SHP77 treated with DMSO at 0.1 percent for 48 hours (cell line): Measurements from ENCODE around the gene RASA3.
"Not testable (repeated sequence)": the region's sequence is repeated elsewhere in the genome, so short reads cannot be mapped to it uniquely, and the experiment has no call there.

Experiments used
- DNase-seq: peaks from one replicate; lab custom pipeline; 2025; lab: John Stamatoyannopoulos, UW

The RASA3 gene

DNA sequence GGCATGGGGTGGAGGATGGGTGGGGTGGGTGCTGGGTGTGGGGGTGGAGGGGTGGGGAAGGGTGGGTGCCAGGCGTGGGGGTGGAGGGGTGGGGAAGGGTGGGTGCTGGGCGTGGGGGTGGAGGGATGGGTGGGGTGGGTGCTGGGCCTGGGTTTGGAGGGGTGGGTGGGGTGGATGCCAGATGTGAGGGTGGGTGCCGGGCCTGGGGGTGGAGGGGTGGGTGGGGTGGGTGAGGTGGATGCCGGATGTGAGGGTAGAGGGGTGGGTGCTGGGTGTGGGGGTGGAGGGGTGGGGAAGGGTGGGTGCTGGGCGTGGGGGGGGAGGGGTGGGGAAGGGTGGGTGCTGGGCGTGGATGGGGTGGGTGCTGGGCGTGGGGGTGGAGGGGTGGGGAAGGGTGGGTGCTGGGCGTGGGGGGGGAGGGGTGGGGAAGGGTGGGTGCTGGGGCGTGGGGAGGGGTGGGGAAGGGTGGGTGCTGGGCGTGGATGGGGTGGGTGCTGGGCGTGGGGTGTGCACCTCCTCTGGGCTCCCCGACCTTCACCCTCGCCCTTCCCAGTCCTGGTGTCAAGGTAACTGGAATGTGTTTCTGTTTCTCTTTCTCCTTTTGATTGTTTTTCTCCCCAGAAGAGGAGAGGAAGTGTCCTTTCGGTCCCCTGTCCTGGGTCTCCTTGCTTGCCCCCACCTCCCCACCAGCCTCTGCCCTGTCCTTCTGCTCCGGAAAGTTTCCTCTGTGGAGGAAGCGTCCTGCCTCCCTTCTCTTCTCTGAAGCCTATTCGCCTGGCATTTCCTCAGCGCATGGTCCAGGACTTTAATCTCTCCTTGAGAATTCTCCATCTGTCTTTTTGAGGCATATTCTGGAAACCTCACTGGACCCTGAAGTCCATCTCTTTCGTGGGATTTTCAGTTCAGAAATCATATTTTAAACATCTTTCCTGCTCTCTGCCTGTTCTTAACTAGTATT, 23.8 kb upstream of the RASA3 start:
- DNase-seq = no peak

DNA sequence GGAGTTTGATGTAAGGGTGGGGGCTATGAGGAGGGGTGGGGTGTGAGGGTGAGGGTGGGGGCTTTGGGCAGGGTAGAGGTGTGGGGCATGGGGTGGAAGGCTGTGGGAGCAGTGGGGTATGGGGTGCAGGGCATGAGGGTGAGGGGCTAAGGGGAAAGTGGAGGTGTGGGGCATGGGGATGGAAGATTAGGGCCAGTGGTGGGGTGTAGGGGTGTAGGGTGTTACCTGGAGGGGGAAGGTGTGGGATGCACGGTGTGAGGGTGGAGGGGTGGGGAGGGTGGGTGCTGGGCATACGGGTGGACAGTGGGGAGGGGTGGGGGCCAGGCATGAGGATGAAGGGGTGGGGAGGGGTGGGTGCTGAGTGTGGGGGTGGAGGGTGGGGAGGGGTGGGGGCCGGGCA, 22.9 kb upstream of the RASA3 start:
- no peak for DNase-seq

DNA sequence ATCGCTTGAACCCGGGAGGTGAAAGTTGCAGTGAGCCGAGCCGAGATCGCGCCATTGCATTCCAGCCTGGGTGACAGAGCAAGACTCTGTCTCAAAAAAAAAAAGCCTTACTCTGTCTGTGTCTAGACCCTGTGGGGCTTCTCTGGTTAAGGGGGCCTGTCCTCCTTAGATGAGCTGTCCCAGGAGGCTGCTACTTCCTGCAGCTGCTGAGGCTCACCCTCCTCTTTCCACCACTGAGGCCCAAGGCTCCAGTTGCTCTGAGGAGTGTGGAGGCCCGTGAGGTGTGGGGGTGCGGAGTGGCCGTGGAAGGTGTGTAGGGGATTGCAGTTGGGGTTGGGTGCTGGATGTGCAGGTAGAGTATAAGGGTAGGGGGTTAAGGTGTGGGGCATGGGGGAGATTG, 22.1 kb upstream of the RASA3 start:
- DNase-seq = no peak

DNA sequence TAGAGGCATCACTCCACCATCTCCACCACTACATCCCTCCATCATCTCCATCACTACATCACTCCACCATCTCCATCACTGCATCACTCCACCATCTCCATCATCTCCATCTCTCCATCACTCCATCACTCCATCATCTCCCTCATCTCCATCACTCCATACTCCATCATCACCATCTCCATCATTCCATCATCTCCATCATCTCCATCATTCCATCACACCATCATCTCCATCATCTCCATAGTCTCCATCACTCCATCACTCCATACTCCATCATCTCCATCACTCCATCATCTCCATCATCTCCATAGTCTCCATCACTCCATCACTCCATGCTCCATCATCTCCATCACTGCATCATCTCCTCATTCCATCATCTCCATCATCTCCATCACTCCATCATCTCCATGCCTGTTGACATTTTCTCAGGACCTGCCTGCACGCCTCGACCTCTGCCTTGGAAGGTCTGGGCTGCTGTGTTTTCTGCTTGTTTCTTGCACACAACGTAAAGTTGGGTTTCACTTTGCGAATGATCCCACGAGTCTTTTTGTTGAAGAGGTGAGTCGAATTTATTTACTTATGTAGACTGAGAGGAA, 21.2 kb upstream of the RASA3 start:
- no peak for DNase-seq

DNA sequence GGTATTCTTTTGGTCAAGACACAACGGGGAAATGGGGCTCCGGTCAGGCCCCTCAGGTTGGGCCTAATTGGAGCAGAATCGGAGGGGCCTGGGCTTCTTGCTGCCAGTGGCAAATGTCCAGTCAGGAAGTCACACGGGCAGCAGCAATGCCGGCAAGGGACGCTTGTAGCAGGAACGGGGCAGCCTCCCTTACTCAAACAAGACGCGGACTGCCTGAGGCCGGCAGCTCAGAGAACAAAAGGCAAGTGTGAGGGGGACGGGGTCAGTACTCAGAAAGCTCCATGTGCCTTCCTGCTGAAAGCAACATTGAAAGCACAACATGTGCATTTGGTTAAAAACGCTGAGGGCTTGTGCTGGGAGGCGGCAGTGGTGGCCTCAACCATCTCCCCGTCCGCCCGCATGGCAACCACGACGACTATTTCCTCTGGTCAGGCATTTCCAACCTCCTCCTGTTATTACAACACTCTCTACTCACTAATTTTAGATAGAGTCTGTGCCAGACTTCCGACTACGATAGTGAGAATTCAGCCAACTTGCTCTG, 20.5 kb upstream of the RASA3 start:
- no peak for DNase-seq

DNA sequence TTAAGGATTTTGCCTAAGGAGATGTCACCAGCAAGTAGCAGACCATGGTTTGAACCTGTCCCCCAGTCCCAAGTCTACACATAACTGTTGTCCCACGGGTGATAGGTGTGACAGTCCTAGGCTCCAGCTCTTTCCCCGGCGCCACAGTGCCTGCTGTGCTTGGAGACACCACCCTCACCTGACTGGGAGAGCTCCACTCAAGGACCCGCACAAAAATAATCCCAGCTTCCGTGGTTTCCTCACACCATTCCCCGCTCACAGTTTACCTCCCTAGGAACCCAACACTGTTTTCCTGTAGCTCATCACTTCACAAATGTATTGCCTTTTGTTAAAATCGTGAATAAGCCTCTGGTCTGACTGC, 19.8 kb upstream of the RASA3 start:
- DNase-seq = no peak

DNA sequence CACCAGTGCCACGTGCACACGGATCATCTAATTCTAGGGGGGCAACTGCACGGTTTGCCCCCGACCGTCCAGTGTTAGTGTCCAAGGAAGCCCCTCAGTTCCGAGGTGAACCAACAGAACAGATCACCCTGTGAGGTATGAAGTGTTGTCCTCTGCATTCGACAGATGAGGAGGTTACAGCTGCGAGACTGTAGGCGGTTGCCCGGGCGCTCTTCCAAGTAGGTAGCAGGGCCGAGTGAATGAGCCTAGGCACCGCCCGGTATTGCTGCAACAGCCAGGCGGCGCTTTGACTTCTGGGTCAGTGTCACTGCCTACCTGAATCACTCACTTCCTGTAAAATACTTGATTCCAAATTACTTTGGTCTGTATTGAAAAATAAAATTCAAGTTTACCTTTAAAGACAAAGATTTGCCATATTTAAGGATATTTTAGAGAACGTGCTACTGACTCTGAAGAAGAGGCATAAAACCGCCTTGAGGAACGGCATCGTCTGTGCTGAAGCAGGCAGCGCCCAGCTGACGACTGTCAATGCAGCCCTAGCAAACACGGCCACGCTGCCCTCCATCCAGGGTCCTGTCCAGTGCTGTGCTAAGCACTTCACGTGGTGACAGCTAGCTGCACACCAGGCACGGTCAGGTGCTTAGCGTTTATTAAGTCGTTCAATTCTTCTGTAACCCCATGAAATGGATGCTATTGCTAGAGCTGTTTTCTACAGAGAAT, 19.3 kb upstream of the RASA3 start:
- DNase-seq = peak; percentile 90

DNA sequence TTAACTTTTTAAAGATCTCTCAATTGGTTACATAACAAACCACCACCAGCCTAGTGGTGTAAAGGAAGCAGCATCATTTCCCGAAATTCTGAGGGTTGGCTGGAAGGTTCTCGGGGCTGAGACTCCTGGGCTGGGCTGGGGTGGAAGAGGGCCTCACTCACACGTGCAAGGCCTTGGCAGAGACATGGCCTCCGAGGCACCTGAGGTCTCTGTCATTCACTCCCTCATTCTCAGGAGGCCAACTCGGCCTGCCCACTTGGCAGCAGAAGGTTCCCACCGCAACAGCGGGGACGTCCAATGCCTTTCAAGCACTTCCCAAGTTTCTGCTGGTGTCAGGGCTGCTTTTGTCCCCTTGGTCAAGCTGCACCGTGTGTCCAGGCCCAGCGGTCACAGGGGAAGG, 18.6 kb upstream of the RASA3 start:
- no peak for DNase-seq

DNA sequence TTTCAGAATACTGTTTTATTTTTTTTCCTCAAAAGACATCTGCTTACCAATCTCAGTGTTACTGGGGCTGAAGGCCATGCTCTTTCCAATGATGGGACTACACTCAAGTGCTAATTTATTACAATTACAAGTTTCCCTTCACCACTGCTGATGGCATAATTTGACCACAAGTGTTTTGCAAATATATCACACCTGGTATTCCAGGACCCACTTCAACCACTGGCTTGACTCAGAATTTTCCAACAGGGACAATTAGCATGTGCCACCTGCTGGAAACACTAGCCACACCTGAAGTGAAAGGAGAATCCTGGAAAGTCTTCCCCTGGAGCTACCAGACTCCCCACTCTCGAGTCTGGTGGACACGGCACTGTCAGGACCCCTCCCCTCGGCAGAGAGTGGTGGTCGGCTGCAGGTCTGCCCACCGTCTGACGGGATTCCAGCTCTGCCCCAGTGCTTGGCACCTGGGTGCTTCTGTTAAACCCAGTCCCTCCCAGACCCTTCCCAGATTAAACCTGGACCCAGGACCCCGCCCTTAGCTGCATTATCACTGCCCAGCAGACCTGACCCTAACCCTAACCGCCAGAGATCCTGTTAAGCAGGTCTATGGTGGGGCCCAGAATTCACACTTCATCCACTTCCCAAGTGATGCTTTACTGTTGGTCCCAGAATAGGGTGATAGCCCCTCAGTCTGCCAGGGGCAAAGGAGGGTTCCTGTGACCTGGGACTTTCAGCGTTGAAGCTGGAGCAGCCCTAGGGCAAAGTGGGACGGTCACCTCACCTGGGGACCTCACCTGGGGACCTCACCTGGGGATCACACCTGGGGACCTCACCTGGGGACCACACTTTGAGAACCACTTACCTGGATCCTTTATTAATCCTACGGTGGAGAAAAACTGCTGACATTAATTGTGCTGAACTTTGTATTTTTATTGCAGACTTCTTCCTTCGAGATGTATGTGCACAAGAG, 17.6 kb upstream of the RASA3 start:
- DNase-seq = no peak

DNA sequence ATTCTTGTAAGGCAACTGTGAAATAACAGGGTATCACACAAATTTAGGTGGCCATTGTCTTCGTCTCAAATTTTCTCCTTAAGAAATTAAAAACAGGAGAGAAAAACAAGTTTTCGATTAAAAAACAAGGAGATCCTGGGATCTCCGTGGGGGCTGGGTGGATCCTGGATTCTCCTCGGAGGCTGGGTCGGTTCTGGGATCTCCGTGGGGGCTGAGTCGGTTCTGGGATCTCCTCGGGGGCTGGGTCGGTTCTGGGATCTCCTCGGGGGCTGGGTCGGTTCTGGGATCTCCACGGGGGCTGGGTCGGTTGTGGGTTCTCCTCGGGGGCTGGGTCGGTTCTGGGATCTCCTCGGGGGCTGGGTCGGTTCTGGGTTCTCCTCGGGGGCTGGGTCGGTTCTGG, 16.5 kb upstream of the RASA3 start:
- not testable (repeated sequence) for DNase-seq

DNA sequence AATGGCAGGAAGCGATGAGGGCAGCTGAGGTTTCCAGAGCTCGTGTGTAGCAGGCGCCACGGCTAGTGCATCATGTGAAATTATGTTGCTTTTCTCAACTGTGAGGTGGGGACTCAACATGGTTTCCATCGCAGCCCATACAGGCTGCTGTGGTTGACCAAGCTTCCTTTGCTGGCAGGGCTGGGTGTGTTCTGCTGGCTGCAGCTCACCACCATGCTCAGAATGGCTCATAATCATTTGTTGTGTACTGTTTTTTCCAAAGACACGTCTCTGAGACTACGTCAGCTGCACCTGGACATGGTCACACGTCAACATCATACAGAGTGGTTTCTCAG, 16.1 kb upstream of the RASA3 start:
- DNase-seq = no peak

DNA sequence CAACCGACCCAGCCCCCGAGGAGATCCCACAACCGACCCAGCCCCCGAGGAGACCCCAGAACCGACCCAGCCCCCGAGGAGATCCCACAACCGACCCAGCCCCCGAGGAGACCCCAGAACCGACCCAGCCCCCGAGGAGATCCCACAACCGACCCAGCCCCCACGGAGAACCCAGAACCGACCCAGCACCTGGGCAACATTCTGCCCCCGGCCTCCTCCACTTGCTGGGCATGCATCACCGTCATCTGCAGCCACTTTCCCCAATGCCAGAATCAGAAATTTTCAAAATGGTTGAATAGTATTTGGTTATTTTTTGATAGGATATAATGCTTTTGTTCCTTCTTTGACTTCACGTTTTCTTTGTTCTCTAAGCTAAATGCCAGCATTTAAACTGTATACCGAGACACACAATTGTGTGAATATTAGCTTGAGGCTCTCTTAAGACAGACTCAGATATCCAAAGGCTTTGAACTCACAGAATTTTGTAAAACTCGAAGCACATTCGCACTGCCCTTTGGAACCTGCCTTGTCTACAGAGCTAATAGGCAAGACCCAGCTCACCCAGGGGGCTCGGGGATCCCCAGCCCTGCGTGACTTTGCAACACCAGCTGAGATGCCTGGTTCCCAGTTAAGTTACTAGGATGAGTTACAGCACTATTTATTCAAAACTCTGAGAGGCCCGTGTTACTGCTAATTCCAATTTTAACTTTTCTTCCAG, 15.5 kb upstream of the RASA3 start:
- DNase-seq = no peak

DNA sequence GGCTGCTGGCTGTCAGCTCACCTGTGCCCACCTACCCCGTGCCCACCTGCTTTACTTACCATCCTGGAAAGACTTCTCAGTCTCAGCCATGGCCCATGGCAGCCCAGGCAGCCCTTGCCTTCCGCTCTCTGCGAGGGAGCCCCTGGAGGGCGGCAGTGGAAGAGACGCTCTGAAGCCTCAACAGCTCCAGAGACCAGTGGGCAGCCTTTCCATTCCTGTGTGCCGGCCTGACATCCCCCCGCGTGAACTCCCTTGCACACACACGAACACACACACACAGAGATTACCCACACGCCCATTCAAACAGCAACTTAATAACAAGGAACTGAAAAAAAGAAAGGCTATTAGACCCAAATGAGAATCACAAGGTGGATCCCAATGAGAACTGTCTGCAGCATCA, 14.2 kb upstream of the RASA3 start:
- DNase-seq = no peak

DNA sequence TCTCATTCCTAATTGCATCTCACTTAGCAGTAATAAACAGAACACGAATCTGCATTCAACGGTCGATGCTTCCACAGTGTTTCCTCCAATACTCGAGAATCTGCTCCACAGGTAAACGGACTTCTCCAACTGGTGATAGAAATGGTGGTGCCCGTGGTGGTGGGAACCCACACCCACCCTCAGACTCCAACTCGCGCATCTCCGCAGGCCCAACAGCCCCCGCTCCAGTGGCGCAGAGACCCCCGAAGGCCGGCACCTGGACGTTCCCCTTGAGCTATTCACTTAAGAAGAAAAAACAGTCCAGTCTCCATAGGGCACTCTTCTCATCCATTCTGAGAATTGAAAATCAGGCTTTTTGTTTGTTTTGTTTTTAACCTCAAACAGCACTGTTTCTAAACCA, 13.8 kb upstream of the RASA3 start:
- no peak for DNase-seq

DNA sequence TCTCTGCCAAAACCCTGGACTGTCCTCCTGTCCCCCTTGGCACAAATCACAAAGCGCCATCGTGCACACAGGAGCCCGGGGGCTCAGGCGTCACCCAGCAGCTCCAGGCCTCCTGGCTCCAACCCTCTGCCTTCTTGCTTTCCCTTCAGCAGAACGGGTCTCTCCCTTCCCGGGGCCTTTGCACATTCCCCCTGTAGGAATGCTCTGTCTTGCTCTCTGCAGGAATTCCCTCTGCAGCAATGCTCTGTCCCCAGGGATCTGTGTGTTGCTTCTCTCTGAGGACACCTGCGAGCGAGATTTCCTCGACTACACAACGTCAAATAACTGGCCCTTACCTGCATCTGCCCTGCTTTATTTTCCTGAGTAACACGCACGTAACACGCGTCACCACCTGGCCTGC, 13.3 kb upstream of the RASA3 start:
- no peak for DNase-seq

DNA sequence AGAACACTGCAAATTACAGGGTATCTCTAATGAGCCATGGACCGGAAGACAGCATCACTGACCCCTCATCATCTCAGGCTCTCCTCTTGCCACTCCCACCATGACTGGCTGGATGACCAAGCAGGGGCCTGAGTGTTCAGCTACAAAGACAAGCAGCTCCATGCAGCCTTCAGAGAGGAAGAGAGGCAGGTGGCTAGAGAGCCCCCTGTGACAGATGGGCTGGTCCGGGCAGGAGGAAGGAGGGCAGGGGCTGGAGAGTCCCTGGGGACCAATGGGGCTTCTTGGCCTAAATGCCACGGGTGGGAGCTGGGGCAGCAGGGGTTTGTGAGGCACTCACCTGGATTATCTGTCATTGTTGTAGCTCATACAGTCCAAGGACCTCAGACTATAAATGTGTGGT, 12.8 kb upstream of the RASA3 start:
- DNase-seq = no peak

DNA sequence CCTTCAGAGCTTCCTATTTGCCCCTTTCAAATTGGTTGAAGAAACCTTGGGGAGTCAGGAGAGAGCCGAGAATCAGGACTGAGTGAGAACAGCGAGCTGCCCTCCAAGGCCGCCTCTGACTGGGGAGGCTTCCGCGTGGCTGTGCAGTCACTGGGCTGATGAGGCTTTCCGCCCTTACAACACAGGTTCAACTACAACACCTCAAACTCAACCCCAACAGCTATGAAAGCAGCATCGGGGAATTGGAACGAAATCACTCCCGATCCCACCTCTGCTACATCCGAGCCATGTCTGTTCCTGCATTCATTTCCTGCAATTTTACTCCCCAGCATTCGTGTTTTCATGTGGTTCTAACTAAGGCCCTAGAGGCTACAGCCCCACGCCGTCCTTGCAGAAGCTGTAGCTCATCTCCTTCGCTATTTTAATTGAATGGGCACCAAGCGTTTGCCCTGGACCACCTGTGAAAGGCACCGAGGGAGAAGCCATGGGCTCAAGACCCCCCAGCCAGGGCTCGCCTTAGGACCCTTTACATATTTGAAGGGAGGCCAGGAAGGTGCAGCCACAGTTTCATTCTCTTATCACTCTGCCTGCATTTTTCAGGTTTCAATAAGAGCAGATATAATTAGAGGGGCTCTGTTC, 12.3 kb upstream of the RASA3 start:
- DNase-seq = no peak

DNA sequence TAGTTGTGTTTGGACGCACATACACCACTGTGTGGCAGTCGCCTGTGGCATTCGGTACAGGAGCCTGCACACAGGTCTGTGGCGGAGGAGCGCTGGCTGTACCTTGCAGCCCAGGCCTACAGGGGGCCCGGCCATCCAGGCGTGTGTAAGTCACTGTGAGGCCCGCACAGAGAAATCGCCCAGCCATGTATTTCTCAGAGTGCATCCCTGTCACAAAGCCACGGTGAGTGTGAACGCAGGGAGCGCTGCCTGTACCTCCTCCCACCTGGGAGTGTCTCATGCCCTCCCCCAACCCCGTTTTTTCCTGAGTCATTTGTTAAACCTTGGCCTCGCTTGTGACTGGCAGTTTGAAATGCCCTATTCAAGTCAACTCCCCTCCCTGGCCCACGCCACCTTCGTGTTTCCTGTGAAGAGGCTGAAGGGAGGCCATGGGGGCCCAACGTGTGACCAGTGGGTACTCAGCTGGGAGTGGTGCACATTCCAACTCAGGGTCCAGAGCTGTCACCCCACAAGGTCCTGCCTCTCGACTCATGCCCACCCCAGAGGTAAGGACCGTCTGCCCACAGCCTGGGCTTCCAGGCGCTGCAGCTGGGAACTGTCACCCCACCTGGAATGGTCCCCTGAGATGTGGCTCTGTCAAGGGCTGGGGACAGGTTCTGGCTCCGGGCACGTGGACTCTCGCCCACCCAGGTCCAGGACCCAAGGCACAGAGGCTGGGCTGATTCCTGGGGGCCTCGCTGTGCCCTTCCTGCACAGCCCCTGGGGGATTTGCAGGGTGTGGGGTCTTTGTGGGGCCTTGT, 11.6 kb upstream of the RASA3 start:
- peak; percentile 67 for DNase-seq

DNA sequence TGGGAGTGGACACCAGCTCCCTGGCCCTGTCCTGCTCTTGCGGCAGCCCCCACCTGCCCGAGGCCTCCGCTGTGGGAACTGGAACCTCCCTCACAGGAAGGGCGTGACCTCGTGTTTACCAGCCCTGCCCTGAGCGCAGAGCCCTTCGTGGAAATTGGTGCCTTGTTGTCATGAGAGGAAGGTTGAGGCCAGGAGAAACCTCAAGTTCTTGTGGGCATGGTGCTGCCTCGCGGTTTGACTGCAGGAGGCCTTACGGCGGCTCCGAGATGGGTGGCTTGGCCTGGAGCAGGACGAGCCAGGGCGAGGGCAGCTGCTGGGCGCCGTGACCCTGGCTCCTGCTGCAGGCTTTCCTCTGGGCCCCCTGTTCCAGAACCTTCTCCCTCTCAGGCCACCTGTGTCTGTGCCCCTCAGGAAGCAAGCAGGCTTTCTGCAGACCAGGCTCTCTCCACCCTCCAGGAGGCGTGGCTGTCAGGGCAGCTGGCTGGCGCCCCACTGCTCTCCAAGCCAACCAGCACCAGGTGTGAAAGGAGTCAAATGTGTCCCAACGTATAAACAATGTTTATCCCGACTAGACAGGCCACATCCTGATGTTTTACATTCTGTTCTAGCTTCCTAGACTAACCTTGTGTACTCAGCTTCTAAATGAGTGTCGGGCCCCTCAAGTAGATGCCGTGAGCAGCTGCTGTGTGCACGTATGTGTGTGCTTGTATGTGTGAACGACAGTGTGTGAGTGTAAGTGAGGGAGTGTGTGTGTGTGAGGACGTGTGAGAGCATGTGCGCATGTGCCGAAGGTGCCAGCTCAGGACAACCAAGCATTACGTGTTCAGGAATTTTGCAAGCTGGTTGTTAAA, 10.4 kb upstream of the RASA3 start:
- DNase-seq = peak; percentile 94
